K562 (cell line): ENCODE results near the gene TSPOAP1. TPM values are rescaled to one million over a fixed set of nuclear protein-coding genes. Genes with fewer than 3 reads are reported as not detected.
A peak's percentile ranks its signal among the peaks of the same experiment; 100 is the strongest.

Experiments used
- ADNP ChIP-seq: fragments of 200-800 bp; sonication (Bioruptor generic); IDR thresholded peaks from 2 replicates; pipeline ENCODE4 v1.6.1; 2016; ENCODE audit warnings: missing genetic modification characterization, missing compliant biosample characterization
- BDP1 ChIP-seq: IDR thresholded peaks from 3 replicates; pipeline ENCODE4 v1.6.1; 2011; ENCODE audit not compliant: insufficient read length, insufficient read depth
- CREB5 ChIP-seq: fragments of 250-450 bp; sonication (Bioruptor Pico); IDR thresholded peaks from 2 replicates; pipeline ENCODE4 v1.5.0; 2020; ENCODE audit warnings: mild to moderate bottlenecking
- EP300 ChIP-seq: IDR thresholded peaks from 2 replicates; pipeline ENCODE4 v1.6.1; 2012; ENCODE audit warnings: low read length, improper control_type of control experiment
- ERF ChIP-seq: fragments of 450-650 bp; formaldehyde crosslinking; IDR thresholded peaks from 2 replicates; pipeline ENCODE4 v1.4.0; 2020; ENCODE audit warnings: mild to moderate bottlenecking, mixed read lengths
- EWSR1 ChIP-seq: fragments of 450-650 bp; IDR thresholded peaks from 2 replicates; pipeline ENCODE4 v1.6.1; 2018; ENCODE audit warnings: borderline replicate concordance, mild to moderate bottlenecking, low read depth, moderate library complexity; ENCODE audit not compliant: partially characterized antibody
- HNRNPK ChIP-seq: fragments of 200-400 bp; formaldehyde crosslinking; IDR thresholded peaks from one replicate; pipeline ENCODE4 v1.6.1; 2018; ENCODE audit warnings: mild to moderate bottlenecking, low read depth, low read length; ENCODE audit not compliant: poor library complexity, severe bottlenecking
- KAT7 ChIP-seq: sonication (generic); formaldehyde crosslinking; IDR thresholded peaks from 2 replicates; pipeline ENCODE4 v1.8.0; 2022; ENCODE audit warnings: missing genetic modification reagents, mild to moderate bottlenecking, borderline replicate concordance
- KLF6 ChIP-seq: fragments of 250-450 bp; sonication (Bioruptor Pico); IDR thresholded peaks from 2 replicates; pipeline ENCODE4 v1.4.0; 2020; ENCODE audit warnings: mild to moderate bottlenecking, moderate library complexity, borderline replicate concordance
- MTA3 ChIP-seq: fragments of 450-650 bp; formaldehyde crosslinking; IDR thresholded peaks from 2 replicates; pipeline ENCODE4 v1.6.1; 2017; ENCODE audit warnings: mild to moderate bottlenecking, borderline replicate concordance
- NBN ChIP-seq: fragments of 450-650 bp; IDR thresholded peaks from 2 replicates; pipeline ENCODE4 v1.6.1; 2016; ENCODE audit warnings: low read depth, mild to moderate bottlenecking
- NFYB ChIP-seq: IDR thresholded peaks from 2 replicates; pipeline ENCODE4 v1.6.1; 2011; ENCODE audit warnings: mild to moderate bottlenecking, moderate library complexity; ENCODE audit not compliant: insufficient read length; ENCODE audit errors: extremely low read depth
- NR2F6 ChIP-seq: fragments of 450-650 bp; formaldehyde crosslinking; IDR thresholded peaks from 2 replicates; pipeline ENCODE4 v1.4.0; 2020; ENCODE audit warnings: mild to moderate bottlenecking
- PKNOX1 ChIP-seq: fragments of 450-650 bp; IDR thresholded peaks from 2 replicates; pipeline ENCODE4 v1.6.1; 2016
- RB1 ChIP-seq: fragments of 450-650 bp; IDR thresholded peaks from 2 replicates; pipeline ENCODE4 v1.6.1; 2017; ENCODE audit warnings: low read depth, mild to moderate bottlenecking
- RUNX1 ChIP-seq: sonication (generic); IDR thresholded peaks from 2 replicates; pipeline ENCODE4 v1.6.1; 2016; ENCODE audit warnings: antibody characterized with exemption, low read depth
- SMAD3 ChIP-seq: fragments of 450-650 bp; formaldehyde crosslinking; conservative IDR thresholded peaks from 2 replicates; pipeline ENCODE4 v1.4.0; 2020; ENCODE audit warnings: mild to moderate bottlenecking
- SMAD4 ChIP-seq: fragments of 250-450 bp; sonication (Bioruptor Pico); conservative IDR thresholded peaks from 2 replicates; pipeline ENCODE4 v1.8.0; 2021; ENCODE audit warnings: inconsistent platforms, mild to moderate bottlenecking, moderate library complexity
- SRSF7 ChIP-seq: fragments of 200-400 bp; formaldehyde crosslinking; optimal IDR thresholded peaks from 2 replicates; pipeline ENCODE3; 2017; ENCODE audit warnings: mild to moderate bottlenecking, low read depth, low read length
- ZKSCAN8 ChIP-seq: fragments of 200-800 bp; sonication (Bioruptor generic); IDR thresholded peaks from 2 replicates; pipeline ENCODE4 v1.6.1; 2016; ENCODE audit warnings: missing genetic modification characterization, missing compliant biosample characterization
- ZNF143 ChIP-seq: sonication (generic); formaldehyde crosslinking; IDR thresholded peaks from 2 replicates; pipeline ENCODE4 v1.9.0; 2022; ENCODE audit warnings: mild to moderate bottlenecking, missing genetic modification reagents
- ZNF253 ChIP-seq: fragments of 250-450 bp; sonication (Bioruptor Pico); conservative IDR thresholded peaks from 2 replicates; pipeline ENCODE4 v1.6.1; 2021; ENCODE audit warnings: mild to moderate bottlenecking
- ZNF398 ChIP-seq: fragments of 250-450 bp; sonication (Bioruptor Pico); IDR thresholded peaks from 2 replicates; pipeline ENCODE4 v1.8.0; 2021; ENCODE audit warnings: moderate library complexity, mild to moderate bottlenecking, inconsistent platforms
- ZNF589 ChIP-seq: fragments of 200-800 bp; sonication (Bioruptor generic); IDR thresholded peaks from 2 replicates; pipeline ENCODE4 v1.6.1; 2016; ENCODE audit warnings: low read depth, missing genetic modification characterization, missing compliant biosample characterization
- polyA plus RNA-seq, 8 experiments: library from polyadenylated mRNA; depleted of rRNA in 4 of 8; stranded (reverse) in 5 of 8; unstranded in 3 of 8; fragments of >200 nt; fragmentation: Nextera tagmentation in 2 of 8; fragmentation: Illumina TruSeq in 1 of 8; extraction: Ambion mirVana in 2 of 8; extraction: Trizol in 1 of 8; gene quantifications; 2 replicates each; pipeline versions ENCODE4 v1.2.1 to v1.2.3, GENCODE V29; 2011 to 2014; ENCODE audit warnings: inconsistent platforms in 1 of 8, missing spikeins in 1 of 8
- total RNA-seq, 7 experiments: library from RNA; depleted of rRNA in 6 of 7; stranded (reverse); fragments of >200 nt in 6 of 7; fragmentation: Illumina TruSeq in 2 of 7; extraction: Trizol in 2 of 7; gene quantifications; 2 replicates each; pipeline versions ENCODE4 v1.2.1 to v1.2.3, GENCODE V29; 2011 to 2021; ENCODE audit warnings: low replicate concordance in 1 of 7
- TF ChIP-seq, protein P1 (sequence below): sonication (generic); formaldehyde crosslinking; IDR thresholded peaks from 2 replicates; pipeline ENCODE4 v1.9.0; 2022; ENCODE audit warnings: mild to moderate bottlenecking, missing genetic modification reagents

The TSPOAP1 gene
- total and polyA plus RNA-seq, 9 of the 15 experiments (the other 6 are each of a cell fraction or from before 2014, with no cell fraction given) = 0.87 to 3.9 (median 1.8) TPM; not detected in 2

DNA sequence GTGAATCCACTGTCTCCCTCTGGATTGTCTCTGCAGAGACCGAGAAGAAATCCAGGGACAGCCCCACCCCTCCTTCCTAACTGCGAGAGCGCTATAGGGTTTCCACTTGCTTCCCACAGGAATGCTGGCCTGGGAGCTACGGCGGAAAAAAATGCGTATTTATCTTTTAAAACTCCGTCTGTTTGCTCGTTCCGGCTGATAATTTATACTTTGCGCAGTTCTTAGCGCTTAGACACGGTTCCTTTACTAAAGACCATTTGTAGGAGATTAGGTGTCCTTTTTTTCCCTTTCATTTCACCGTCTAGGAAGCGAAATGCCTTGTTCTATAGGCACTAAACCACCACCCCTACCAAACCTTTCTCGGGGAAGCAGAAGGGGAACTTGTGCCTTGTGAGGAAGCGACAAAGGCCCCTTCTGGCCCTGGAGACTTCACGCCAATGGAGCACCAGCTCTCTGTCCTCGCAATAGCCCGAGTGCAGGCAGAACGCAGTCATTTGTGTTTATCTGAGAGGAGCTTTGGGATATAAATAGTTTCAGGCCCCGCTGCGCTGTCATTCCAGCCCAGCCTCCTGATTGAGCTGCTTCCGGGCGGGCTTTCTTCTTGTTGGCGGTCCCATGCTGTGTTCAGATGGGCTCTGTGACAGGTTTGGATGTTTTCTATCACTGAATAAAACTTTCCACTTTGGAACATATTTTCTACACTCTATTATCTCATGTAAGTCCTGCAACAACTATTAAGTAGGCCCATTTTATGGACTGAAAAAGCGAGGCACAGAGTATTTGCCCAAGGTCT lies 24.2 kb upstream of the TSPOAP1 start (continued):
- TF ChIP-seq NR2F6 (0 out of 2 replicates have a peak, but pooled peaks have one; percentile 57), ERF (CRISPR knock-in tag) (no peak), KAT7 (CRISPR knock-in tag) (no peak), HNRNPK (no peak), ZKSCAN8 (CRISPR knock-in tag) (no peak), RUNX1 (no peak), ZNF589 (CRISPR knock-in tag) (peak; percentile 46; the same call in 1 of the 2 replicates), NBN (no peak; the same call in 1 of the 2 replicates), ADNP (tag) (peak; percentile 96), EP300 (no peak), CREB5 (CRISPR knock-in tag) (no peak), ZNF253 (CRISPR knock-in tag) (no peak), ZNF143 (CRISPR knock-in tag) (no peak), BDP1 (no peak), ZNF398 (CRISPR knock-in tag) (no peak), PKNOX1 (peak; percentile 25; the same call in 1 of the 2 replicates), NFYB (no peak), RB1 (no peak), SMAD3 (CRISPR knock-in tag) (no peak), EWSR1 (no peak), MTA3 (no peak), SMAD4 (no peak; the same call in 1 of the 2 replicates), SRSF7 (no peak), KLF6 (no peak)
- TF ChIP-seq, protein P1, sequence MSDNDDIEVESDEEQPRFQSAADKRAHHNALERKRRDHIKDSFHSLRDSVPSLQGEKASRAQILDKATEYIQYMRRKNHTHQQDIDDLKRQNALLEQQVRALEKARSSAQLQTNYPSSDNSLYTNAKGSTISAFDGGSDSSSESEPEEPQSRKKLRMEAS (CRISPR knock-in tag) = 0 out of 2 replicates have a peak, but pooled peaks have one; percentile 26
